PC-3 (cell line): ENCODE results near the gene CCR9. TPM values are rescaled to one million over a fixed set of nuclear protein-coding genes. Genes with fewer than 3 reads are reported as not detected.

Experiments used
- ATAC-seq: fragments of 200-7000 bp; cut with Tn5 transposase; 2 replicates; pipeline ENCODE4 v1.9.1; 2020; ENCODE audit warnings: mild to moderate bottlenecking, moderate library complexity
- BruUV-seq: library from RNA; stranded (reverse); fragments of 400-500 nt; replicated peaks from 2 replicates; lab custom pipeline; 2021; lab: Mats Ljungman, UMichigan
- CTCF ChIA-PET: fragments of 300-600 bp; sonication (Branson Sonifier 250); formaldehyde crosslinking; loops from one replicate; lab custom pipeline; 2022; ENCODE audit warnings: antibody characterized with exemption; lab: Charles Lee
- POLR2A ChIA-PET: fragments of 300-600 bp; sonication (Branson Sonifier 250); formaldehyde crosslinking; loops from one replicate; lab custom pipeline; 2022; ENCODE audit warnings: antibody characterized with exemption; ENCODE audit not compliant: unreplicated experiment; lab: Charles Lee
- DNase-seq: peaks from one replicate; pipeline ENCODE4 v3.0.0-alpha.2; 2015
- H2AFZ ChIP-seq: fragments of 300-600 bp; sonication (generic); 2 replicates; pipeline ENCODE4 v1.6.0; 2016; ENCODE audit warnings: antibody characterized with exemption, low read length
- H3F3A ChIP-seq: fragments of 300-600 bp; sonication (generic); one replicate; pipeline ENCODE4 v1.6.0; 2017; ENCODE audit warnings: antibody characterized with exemption, low read length, control low read depth, mild to moderate bottlenecking; ENCODE audit not compliant: unreplicated experiment
- H3K27ac ChIP-seq: fragments of 300-600 bp; sonication (generic); 2 replicates; pipeline ENCODE4 v1.5.1; 2016; ENCODE audit warnings: mild to moderate bottlenecking, low read length
- H3K27me3 ChIP-seq: fragments of 300-600 bp; sonication (generic); 2 replicates; pipeline ENCODE4 v1.6.1; 2016; ENCODE audit warnings: low read length, mixed read lengths
- H3K36me3 ChIP-seq: fragments of 300-600 bp; sonication (generic); 2 replicates; pipeline ENCODE4 v1.6.1; 2016; ENCODE audit warnings: low read depth, mixed run types, low read length, mixed read lengths
- H3K4me1 ChIP-seq: fragments of 300-600 bp; sonication (generic); 2 replicates; pipeline ENCODE4 v1.5.1; 2016; ENCODE audit warnings: low read length; ENCODE audit not compliant: insufficient read depth
- H3K4me2 ChIP-seq: fragments of 300-600 bp; sonication (generic); 2 replicates; pipeline ENCODE4 v1.6.0; 2016; ENCODE audit warnings: low read length
- H3K4me3 ChIP-seq: fragments of 300-600 bp; sonication (generic); 2 replicates; pipeline ENCODE4 v1.5.1; 2016; ENCODE audit warnings: mild to moderate bottlenecking, low read length, mixed read lengths
- H3K79me2 ChIP-seq: fragments of 300-600 bp; sonication (generic); 2 replicates; pipeline ENCODE4 v1.6.1; 2017; ENCODE audit warnings: low read length, mixed read lengths
- H3K9ac ChIP-seq: fragments of 300-600 bp; sonication (generic); 2 replicates; pipeline ENCODE4 v1.6.0; 2016; ENCODE audit warnings: mild to moderate bottlenecking, low read length
- H3K9me2 ChIP-seq: fragments of 300-600 bp; sonication (generic); replicated peaks from 2 replicates; pipeline ENCODE4 v1.6.1; 2016; ENCODE audit warnings: mixed run types, low read length, mixed read lengths
- H3K9me3 ChIP-seq: fragments of 300-600 bp; sonication (generic); 2 replicates; pipeline ENCODE4 v1.6.1; 2016; ENCODE audit warnings: low read length, mixed read lengths
- H4K20me1 ChIP-seq: fragments of 300-600 bp; sonication (generic); 2 replicates; pipeline ENCODE4 v1.6.1; 2016; ENCODE audit warnings: low read length, mixed read lengths
- CTCF ChIP-seq: fragments of 300-600 bp; sonication (generic); conservative IDR thresholded peaks from 2 replicates; pipeline ENCODE4 v1.5.1; 2017; ENCODE audit warnings: antibody characterized with exemption, low read depth, mild to moderate bottlenecking, low read length
- EZH2 ChIP-seq: fragments of 300-600 bp; sonication (generic); IDR thresholded peaks from one replicate; pipeline ENCODE4 v1.6.1; 2017; ENCODE audit warnings: antibody characterized with exemption, mild to moderate bottlenecking, low read length; ENCODE audit not compliant: unreplicated experiment
- EZH2phosphoT487 ChIP-seq: fragments of 300-600 bp; sonication (generic); IDR thresholded peaks from 2 replicates; pipeline ENCODE4 v1.6.1; 2018; ENCODE audit warnings: mild to moderate bottlenecking, antibody characterized with exemption, low read length, borderline replicate concordance
- intact Hi-C: fragments of 100-400 bp; cut with micrococcal nuclease; formaldehyde crosslinking; loops from 2 replicates; pipeline ENCODE4 v1.9.0; 2023
- total RNA-seq: library from RNA; depleted of rRNA; stranded (reverse); fragments of >200 nt; gene quantifications from 2 replicates; pipeline ENCODE4 v1.2.3, GENCODE V29; 2014

Gene CCR9
- total RNA-seq, 1 experiment from 2014 or later = not detected

GRCh38 chr3:45907769-45908705 lies 21.7 kb downstream of the CCR9 start:
- TF ChIP-seq EZH2 = no peak
- TF ChIP-seq EZH2phosphoT487 = no peak
- TF ChIP-seq CTCF = no peak
- Histone ChIP-seq H3K4me2 (no peak overlapping the region), H3K27me3 (no peaks in the 10 kb centered on the region), H3K9me2 (no peaks in the 10 kb centered on the region), H2AFZ (no peak overlapping the region), H3K4me3 (no peak overlapping the region), H3K79me2 (no peaks in the 10 kb centered on the region), H3K9ac (no peak overlapping the region), H3K4me1 (no peaks in the 10 kb centered on the region), H4K20me1 (no peaks in the 10 kb centered on the region), H3K27ac (no peak overlapping the region), H3K9me3 (no peaks in the 10 kb centered on the region), H3K36me3 (no peaks in the 10 kb centered on the region), H3F3A (no peaks in the 10 kb centered on the region)
- BruUV-seq = no TSS peak
- DNase-seq = no peak
- peak; percentile 16; the same call in 1 of the 2 replicates for ATAC-seq
- intact Hi-C loops = loop anchor here (2.0 kb wide), 1 partner anchor 75 kb away; no protein-coding TSS in a partner anchor
- ChIA-PET CTCF (interaction anchor here (1.7 kb wide), 1 partner anchor 75 kb away, joined by 3 read pairs; no protein-coding TSS in a partner anchor), POLR2A (no interaction called here)

- Histone ChIP-seq H3K27ac (no peak overlapping the region), H3K9ac (no peak overlapping the region), H2AFZ (no peak overlapping the region), H3K9me3 (no peaks in the 10 kb centered on the region), H3K4me3 (no peak overlapping the region), H3K36me3 (no peaks in the 10 kb centered on the region), H4K20me1 (no peaks in the 10 kb centered on the region), H3K79me2 (no peaks in the 10 kb centered on the region), H3K27me3 (no peaks in the 10 kb centered on the region), H3K9me2 (no peaks in the 10 kb centered on the region), H3K4me2 (no peak overlapping the region), H3K4me1 (no peaks in the 10 kb centered on the region), H3F3A (no peaks in the 10 kb centered on the region)
- intact Hi-C loops = no loop called here
- CTCF ChIA-PET = interaction anchor here (0.6 kb wide), 1 partner anchor 106 kb away, joined by 3 read pairs; no protein-coding TSS in a partner anchor
- TF ChIP-seq EZH2 (no peak), EZH2phosphoT487 (no peak), CTCF (no peak)
- DNase-seq (no peak), ATAC-seq (no peak)
- POLR2A ChIA-PET = no interaction called here
- no TSS peak for BruUV-seq
Measured at GRCh38 chr3:45908761-45909160, 22.4 kb downstream of the CCR9 start.

GRCh38 chr3:45909542-45909941 lies 23.2 kb downstream of the CCR9 start:
- no peak overlapping the region for H3K4me2 ChIP-seq
- H2AFZ ChIP-seq = no peak overlapping the region
- no peak for TF ChIP-seq CTCF
- no peak for TF ChIP-seq EZH2
- TF ChIP-seq EZH2phosphoT487 = no peak
- no peak overlapping the region for H3K27ac ChIP-seq
- H3K4me1 ChIP-seq = no peaks in the 10 kb centered on the region
- no peaks in the 10 kb centered on the region for H3K79me2 ChIP-seq
- no peak overlapping the region for H3K9ac ChIP-seq
- H3K4me3 ChIP-seq = no peak overlapping the region
- POLR2A ChIA-PET = no interaction called here
- H3K36me3 ChIP-seq = no peaks in the 10 kb centered on the region
- BruUV-seq = no TSS peak
- H4K20me1 ChIP-seq = no peaks in the 10 kb centered on the region
- H3K9me3 ChIP-seq = no peaks in the 10 kb centered on the region
- CTCF ChIA-PET = interaction anchor here (0.6 kb wide), 1 partner anchor 106 kb away, joined by 3 read pairs; no protein-coding TSS in a partner anchor
- DNase-seq (no peak), ATAC-seq (no peak)
- no peaks in the 10 kb centered on the region for H3K9me2 ChIP-seq
- no peaks in the 10 kb centered on the region for H3F3A ChIP-seq
- H3K27me3 ChIP-seq = no peaks in the 10 kb centered on the region
- intact Hi-C loops = no loop called here
